GM19023 (cell line): ENCODE data around the gene SETD3.

Experiments
- ATAC-seq: cut with Tn5 transposase; IDR thresholded peaks from one replicate; pipeline ENCODE4 v1.9.1; 2021; ENCODE audit warnings: mild to moderate bottlenecking, moderate library complexity; ENCODE audit not compliant: unreplicated experiment

Gene SETD3

GRCh38 chr14:99516871-99517642 is 36.4 kb upstream of the SETD3 start:
- no peak for ATAC-seq

GRCh38 chr14:99516156-99516870 is 35.7 kb upstream of the SETD3 start:
- no peak for ATAC-seq

DNA sequence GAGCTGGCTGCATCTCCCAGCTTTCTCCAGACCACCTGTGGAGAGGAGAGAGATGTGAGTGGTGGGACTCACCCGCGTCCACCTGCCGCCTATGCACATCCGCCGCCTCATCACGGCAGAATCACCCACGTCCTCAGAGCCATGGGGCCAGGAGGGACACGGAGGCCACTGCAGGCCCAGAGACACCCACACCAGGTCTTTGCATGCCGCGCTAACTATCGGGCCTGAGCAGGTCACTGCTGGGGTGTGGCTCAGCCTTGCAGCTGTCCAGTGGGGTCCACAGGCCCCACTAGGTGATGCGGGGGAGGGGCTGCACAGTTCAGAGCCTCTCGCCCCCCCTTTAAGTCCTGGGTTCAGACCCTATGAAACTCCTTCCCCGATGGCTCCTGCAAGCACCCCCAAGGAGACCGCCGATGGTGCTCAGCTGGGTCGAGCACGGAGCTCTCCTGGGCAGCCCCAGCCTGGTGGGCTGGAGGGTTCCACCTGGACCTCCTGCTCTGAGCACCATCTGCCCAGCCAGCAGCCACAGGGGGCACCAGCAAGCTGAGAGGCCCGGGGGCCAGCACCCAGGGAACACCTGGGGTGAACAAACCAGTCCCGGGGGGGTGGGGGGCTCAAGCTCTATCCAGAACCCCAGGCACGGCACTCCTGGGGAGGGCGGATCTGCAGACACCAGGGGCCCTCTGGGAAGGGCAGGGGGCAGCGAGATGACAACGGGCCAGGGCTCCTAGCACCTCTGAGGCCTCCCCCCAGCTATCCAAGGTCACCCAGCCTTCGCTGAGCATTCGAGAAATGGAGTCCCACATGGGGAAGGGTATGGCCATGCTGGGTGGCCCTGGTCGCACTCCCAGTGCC is 34.9 kb upstream of the SETD3 start:
- ATAC-seq, result no peak

- no peak for ATAC-seq
Measured at GRCh38 chr14:99514552-99515300, 34.1 kb upstream of the SETD3 start.

- ATAC-seq, result no peak
Measured at GRCh38 chr14:99513946-99514551, 33.4 kb upstream of the SETD3 start.

GRCh38 chr14:99513183-99513694 is 32.6 kb upstream of the SETD3 start:
- ATAC-seq, result no peak

GRCh38 chr14:99512571-99513182 is 32.0 kb upstream of the SETD3 start:
- no peak for ATAC-seq

DNA sequence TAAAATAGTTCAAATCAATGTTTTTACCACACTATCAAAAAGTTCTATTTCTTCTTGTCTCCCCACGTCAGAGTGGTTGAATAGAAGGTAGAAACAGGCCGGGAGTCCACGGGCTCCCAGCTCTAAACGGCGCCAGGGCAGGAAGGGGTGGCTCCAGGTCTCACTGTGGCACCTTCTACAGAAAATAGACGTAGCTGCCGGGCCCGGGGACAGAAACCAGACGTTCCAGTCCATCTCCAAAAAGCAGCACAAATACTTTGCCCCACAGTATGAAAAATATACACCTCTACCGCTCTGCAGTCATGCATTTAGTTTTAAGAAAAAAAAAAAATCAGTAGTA is 31.4 kb upstream of the SETD3 start:
- ATAC-seq, result no peak

DNA sequence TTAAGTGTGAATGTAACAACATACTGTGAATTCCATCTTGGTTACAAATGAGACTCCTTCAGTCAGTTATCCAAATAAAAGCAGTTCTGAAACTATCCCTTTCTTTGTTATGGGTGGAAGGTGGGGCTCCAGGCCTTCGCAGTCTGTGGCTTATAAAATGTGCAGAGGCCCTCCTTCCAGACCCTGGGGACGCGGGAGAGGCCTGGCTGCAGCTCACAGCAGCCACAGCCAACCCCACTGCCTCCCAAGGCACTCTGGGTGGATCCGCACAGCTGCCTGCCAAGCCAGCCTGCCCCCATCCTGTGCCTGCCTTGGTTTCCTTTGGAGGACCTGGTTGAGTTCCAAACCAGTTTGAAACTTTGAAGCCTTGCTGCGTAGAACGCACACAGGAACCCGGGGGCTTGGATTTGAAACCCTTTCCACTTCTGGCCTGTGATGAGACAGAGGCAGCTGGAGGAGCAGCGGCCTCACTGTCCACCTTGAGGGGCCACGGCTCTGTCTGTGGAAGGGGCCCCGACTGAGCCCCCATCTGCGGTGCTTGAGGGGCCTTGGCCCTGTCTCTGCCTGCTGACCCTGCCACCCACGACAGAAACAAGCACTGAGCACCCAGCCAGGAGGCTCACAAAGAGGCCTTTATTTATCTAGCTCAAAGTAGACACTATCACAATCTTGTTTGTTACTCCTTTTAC is 30.9 kb upstream of the SETD3 start:
- ATAC-seq, result no peak

DNA sequence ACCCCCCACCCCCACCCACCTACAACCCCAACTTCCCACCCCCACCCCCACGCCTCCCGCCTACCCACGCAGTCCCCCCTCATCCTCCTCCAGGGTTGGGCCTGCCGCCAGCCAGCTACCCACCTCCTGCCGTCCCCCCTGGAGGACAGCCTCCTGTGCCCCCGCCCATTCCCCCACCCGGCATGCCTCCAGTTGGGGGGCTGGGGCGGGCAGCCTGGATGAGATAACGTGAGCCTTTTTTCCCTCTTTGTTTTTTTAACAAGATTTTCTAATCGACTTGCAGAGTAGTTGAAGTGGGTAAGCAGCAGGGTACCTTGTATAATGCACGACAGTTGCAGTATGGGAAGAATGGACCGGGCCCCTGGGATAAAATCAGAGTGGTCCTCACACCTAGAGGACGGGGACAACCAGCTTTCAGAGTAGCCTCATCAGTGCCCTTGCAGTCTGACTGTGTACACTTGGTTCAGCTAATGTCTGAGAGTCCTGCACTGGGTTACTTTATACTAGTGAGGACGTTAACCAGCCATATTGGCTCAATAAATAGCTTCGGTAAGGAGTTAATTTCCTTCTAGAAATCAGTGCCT is 30.0 kb upstream of the SETD3 start:
- ATAC-seq, result no peak

- ATAC-seq, result no peak
Measured at GRCh38 chr14:99509871-99510555, 29.4 kb upstream of the SETD3 start.

GRCh38 chr14:99508896-99509629 is 28.4 kb upstream of the SETD3 start:
- ATAC-seq, result no peak

DNA sequence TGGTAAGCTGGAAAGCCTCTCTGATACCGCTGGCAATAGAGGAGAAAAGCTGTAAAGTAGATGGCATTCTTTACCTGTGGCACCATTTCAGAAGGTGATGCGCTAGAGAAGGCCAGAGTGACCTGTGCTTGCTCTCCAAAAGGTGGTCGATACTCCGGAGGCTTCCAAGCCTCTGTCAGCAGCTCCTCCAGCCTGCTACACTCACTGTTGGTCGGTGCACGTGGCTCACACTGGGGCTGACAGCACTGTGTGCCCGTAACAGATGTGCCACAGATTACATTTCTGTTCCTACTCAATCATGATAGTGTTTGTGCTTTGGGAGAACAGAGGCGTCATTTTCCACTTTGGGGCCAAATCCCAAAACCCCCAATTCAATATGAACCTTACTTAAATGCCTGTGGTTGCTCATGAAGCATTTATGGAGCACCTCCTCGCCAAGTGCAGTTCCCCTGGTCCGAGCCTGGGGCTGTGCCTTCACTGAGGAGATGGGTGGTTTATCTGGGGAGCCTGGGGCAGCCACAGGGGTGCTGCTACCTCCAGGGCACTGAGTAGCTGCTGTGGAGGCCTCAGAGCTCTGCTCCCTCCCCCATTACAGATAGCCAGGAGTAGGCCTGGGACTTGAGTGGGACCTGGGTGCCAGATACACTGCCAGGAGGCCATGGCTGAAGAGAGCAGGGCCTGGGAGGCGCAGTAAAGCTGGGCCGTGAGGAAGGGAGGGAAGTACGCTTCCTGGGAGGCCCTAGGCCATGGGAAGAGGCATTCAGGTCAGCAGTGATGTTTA is 27.4 kb upstream of the SETD3 start:
- no peak for ATAC-seq

DNA sequence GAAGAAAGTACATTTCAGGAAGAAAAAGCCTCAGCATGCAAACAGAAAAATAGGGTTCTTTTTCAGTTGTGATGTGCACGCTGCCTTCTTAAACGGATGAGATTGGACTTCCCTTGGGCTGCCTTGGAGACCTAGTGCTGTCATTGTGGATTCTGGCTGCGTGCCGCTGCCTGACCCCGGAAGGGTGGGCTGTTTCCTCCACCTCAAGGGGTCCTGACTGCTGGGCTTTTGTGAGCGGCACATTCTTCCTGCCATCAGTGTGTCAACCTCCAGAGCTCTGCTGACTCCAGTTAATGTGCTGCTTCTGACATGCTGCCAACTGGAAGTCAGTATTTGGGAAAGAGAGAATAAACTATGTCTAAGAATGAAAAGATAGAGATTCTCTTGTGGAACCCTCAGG is 25.6 kb upstream of the SETD3 start:
- ATAC-seq, result no peak

DNA sequence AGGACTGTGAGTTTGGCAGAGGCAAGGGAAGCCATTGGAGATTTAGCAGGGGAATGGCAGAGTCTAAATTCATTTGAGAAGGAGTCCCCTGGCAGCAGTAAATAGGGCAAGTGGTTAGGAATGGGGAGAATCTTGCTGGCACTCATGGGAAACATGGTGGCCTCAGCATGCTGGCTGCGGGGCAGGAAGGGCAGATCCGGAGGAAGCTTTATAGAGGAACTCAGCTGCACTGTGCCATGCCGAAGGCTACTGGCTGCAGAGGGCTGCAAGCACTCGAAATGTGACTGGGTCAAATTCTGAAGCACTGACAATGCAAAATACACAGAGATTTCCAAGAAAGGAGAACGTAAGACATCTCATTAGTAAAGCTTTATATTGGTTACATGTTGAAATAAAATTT is 24.4 kb upstream of the SETD3 start:
- no peak for ATAC-seq

GRCh38 chr14:99503848-99504453 is 23.3 kb upstream of the SETD3 start:
- no peak for ATAC-seq
